HG03575 (cell line): ENCODE measurements around the gene FOXN3.

Source experiments
- ATAC-seq: cut with Tn5 transposase; IDR thresholded peaks from one replicate; pipeline ENCODE4 v1.9.1; 2021; ENCODE audit not compliant: unreplicated experiment, insufficient number of reproducible peaks, low FRiP score; ENCODE audit errors: extremely low read depth

Gene FOXN3

DNA sequence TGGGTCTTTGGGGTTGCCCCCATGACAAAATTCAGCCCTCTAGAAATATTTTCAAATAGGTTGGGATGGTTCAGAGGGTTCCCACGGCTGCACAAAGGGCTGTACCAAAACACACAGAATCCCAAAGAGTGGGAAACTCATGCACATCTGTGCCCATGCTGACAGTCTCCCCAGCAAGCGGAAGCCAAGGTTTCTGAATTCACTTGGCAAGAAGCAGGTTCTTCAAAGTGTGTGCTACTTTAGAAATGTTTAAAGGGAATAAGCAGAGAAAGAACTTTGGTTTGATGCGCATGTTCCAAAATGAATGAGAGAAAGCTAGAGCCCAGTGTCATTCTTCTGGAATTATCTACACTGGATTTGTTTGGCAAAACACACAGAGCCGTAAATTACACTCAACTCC is 46.7 kb downstream of the FOXN3 start:
- ATAC-seq = no peak

DNA sequence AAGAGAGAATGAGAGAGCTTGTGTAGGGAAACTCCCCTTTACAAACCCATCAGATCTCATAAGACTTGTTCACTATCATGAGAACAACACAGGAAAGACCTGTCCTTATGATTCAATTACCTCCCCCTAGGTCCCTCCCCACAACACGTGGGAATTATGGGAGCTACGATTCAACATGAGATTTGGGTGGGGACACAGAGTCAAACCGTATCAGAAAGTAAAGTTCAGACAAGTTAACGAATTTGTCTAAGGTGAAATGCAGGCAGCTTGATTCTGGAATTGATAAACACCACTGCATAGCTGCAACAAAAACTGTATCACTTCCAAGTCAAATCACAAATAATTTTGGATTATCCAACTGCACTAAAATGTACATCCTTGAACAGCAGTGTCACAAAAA is 47.4 kb downstream of the FOXN3 start:
- ATAC-seq = no peak

DNA sequence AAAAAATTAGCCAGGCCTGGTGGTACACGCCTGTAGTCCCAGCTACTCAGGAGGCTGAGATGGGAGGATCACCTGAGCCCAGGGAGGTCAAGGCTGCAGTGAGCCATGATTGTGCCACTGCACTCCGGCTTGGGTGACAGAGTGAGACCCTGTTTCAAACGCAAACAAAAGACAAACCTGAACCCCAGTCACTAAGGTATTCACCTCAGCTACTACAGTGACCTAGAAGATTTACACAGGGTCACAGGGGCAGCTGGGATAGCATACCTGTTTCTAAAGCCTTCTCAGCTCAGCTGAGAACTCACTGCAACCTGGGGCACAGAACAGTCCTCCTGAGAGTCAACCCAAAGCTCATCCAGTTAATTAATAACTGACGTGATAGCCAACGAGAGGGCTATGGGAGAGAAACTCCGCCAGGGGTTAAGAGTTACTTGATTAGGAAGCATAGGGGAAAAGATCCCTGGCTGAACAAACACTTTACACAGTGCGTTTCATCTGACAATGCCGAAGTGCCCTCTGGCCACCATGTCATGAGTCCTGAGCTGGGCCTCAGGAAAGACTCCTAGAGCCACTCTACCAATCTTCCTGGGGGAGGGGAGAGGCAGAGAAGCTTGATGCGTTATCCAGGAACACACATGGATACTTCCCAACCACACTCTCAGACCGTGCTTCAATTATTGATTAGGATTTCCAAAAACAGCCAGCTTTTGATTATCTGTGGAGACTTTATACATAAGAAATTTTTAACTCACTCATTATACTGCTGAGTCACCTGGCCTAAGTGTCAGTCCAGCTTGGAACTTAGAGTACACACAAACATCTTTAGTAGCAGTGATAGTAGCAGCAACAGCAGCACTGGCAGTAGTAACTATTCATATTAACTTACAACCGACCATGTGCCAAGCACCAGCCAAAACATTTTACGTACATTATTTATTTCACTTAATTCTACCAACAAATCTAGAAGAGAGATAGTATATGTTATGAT is 48.2 kb downstream of the FOXN3 start:
- no peak for ATAC-seq

GRCh38 chr14:89367779-89368120 is 49.3 kb downstream of the FOXN3 start:
- no peak for ATAC-seq

GRCh38 chr14:89366864-89367778 is 49.9 kb downstream of the FOXN3 start:
- ATAC-seq = no peak

DNA sequence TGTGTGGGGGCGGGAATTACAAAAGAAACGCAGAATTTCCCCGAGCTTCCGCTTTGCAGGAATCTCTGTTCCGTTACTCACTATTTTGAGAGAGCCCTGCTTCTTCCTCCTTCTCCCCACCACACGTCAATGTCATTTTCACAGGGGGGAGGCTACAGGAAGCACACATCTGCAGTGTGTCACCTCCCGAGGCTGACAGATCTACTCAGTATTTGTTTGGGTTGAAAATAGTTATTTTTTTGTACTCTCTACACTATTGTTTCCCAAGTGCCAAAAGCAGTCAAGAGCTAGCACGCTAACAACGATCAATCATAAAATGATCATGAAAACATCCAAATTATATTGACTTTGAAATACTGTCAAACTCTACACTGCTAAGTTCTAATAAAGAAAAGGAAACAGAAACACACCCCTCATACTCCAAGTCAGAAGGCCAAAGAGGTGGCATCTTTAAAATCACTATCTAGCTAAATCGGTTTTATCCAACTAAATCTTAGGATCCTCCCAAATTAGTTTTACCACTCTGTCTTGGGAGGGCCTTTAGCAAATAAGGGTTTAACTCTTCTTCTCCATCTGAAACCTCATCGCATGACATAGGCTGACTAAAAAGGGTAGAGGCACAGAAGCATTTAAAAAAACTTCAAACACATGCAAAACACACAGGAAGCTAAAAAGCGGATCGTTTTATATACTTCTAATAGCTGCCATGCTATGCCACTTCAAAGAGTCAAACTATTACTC is 51.8 kb downstream of the FOXN3 start:
- ATAC-seq = peak; percentile 75

DNA sequence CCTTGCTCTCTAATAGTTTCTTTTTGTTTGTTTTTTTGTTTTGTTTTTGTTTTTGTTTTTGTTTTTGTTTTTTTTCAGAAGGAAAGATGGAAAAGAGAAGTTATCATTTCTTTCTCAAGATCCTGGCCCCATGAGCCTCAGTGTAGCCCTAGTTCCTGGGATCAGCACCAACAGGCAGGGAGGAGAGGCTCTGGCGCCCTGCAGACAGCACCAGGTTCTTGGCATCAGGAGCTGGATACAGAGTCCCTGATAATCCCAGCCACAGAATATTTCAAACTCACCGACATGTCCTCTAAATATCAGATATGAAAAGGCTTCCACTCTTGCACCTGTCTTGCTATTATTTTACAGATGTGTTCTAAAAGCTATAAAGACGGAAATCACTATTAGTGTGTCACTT is 52.7 kb downstream of the FOXN3 start:
- ATAC-seq = no peak

- no peak for ATAC-seq
Observed at GRCh38 chr14:89360277-89360676, 56.8 kb downstream of the FOXN3 start.

DNA sequence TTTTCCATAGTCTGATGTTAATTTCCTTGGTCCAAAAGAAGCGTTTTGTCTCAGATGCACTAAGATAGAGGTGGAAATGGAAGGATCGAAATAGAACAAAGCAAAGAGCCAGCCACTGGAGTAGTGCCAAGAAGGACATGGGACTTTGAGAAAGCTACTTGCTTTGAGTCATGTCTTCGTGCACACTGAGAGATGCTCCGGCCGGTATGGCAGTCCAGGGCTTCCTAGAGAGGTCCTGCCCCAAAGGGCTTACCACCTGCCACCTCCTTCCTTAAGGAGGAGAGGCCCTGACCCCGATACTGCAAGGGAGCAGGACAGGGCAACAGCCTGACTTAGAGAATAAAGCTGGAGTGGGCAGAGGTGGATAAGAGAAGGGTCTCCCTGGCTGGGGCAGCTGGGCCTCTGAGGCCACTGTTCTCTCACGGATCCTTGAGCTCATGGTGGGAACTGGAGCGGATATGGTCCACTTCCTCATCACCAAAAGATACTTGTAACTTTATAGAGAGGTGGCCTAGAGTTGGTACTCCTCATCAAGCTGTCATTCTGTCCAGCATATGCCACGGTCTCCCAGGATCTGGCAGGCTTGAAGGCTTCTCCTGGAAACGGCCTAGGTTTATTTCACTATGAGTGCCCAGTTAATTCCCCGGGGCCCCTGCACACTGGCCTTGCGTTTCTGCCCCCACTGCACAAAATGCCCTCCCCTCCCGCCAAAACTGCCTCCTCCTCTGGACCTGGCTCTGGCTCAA is 57.4 kb downstream of the FOXN3 start:
- no peak for ATAC-seq

DNA sequence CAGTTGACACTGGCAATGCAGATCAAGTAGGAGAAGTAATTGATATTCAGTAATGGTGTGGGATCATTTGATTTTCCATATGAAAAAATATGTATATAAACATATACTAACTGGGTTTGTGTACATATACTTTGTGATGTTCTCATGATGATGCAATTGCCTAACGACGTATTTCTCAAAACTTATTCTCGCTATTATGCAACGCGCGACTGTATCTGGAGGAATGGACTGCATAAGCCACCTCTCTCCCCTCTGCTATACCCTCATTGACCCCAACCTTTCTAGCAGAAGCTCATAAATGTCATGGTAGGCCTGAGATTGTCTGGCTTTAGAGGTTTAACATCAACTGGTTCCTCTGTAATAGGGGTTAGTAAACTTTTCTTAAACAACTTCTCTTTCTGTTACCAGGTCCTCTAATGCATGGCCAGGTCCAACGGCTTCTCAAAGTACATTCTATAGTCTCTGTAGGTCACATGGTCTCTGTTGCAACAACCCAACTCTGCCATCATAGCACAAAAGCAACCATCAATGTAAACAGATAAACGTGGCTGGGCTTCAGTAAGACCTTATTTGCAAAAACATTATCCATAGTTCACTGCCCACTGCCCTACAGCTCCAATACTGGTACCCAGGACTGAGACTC is 59.3 kb downstream of the FOXN3 start:
- ATAC-seq = no peak

- ATAC-seq = no peak
Observed at GRCh38 chr14:89356927-89357326, 60.1 kb downstream of the FOXN3 start.

GRCh38 chr14:89356496-89356895 is 60.5 kb downstream of the FOXN3 start:
- no peak for ATAC-seq

DNA sequence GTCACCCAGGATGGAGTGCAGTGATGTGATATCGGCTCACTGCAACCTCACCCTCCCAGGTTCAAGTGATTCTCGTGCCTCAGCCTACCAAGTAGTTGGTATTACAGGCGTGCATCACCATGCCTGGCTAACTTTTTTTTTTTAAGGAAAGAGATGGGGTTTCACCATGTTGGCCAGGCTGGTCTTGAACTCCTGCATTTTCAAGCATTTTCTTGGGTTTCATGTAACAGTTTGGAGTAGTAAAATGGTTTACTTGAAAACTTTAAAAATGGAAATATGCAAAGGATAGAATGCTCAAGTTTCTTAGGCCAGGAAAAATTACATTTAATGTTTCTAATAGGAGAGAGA is 63.3 kb downstream of the FOXN3 start:
- ATAC-seq = no peak

GRCh38 chr14:89352976-89353765 is 63.9 kb downstream of the FOXN3 start:
- ATAC-seq = no peak

DNA sequence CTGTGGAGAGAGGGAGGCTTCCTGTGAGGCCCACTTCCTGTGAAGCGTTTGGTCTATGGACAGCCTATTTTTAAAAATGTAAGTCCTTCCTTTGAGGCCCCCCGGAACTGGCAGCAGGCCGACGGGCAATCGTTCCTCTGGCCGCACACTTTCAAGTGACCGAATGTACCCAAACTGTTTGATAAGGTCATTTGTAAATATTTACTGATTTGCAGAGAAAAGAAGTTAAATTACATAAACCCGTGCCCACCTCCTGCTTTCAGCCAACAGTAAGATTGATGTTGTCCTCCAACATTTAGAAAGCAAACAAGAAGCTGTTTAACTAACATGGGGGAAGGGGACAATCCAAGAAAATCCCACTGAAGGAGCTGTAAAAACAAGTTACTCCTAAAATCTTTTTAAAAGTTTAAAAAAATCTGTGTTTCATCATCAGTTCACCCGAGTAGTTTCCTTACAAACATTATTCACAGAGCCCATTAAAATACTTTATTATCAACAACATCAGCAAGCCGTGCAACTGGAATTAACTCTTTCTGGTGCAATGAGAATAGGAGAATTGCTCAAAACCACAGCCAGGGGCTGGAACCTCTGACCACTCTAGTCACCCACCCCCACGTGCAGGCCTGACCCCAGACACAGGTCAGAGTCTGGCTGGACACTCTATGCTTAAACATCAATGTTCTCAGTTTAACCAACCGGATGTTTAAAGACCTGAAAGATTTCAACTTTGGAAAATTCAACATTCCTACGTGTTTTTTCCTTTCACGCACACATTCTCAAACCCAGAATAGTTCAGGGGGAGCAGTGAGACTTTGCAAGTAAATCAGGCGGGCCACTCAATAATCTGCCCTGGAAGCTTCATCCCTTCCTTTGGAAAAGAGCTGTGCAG is 65.3 kb downstream of the FOXN3 start:
- no peak for ATAC-seq

GRCh38 chr14:89351221-89351515 is 65.9 kb downstream of the FOXN3 start:
- no peak for ATAC-seq

DNA sequence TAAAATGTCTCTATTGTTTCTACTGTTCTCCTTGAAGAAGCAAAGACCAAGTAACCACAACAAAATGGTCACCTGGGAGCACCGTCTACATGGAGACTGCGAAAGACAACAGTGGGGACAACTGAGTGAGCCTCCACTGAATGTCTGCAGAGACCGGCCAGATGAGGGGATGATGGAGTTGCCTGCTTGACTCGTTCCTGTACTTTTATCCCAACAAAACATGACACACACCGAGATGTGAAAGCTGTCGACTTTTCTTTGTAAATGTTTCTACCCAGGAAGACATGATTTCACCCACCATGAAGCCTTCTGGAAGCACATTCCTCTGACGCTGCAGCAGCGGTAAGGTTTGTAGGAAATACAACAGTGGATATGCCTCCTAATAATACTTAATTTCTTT is 66.9 kb downstream of the FOXN3 start:
- ATAC-seq = no peak
